ENCODE results near the gene SKIC2.

GRCh38 chr6:31968326-31968725 is 9.4 kb downstream of the SKIC2 start:
- TF ChIP-seq MAZ (IDR thresholded peaks at IDR 0.05; ENCODE audit: borderline replicate concordance, low read depth, low read length) (no peak), FOS (IDR thresholded peaks at IDR 0.05; ENCODE audit: low read depth, low read length) (no peak), CTCF (conservative IDR thresholded peaks at IDR 0.05; ENCODE audit: low read depth, low read length) (no peak), SMC3 (IDR thresholded peaks at IDR 0.05; ENCODE audit: low read depth, low read length) (no peak), USF2 (IDR thresholded peaks at IDR 0.05; ENCODE audit: low read depth, low read length) (no peak)
